HEK293 (cell line): ENCODE measurements around the gene PTRHD1.
A peak's percentile ranks its signal among the peaks of the same experiment; 100 is the strongest.

ENCODE experiments used
- CTCF ChIA-PET: fragments of 350-600 bp; formaldehyde crosslinking; extraction: SDS; loops from one replicate; lab custom pipeline; 2021; ENCODE audit warnings: antibody characterized with exemption; lab: Yijun Ruan, JAX
- POLR2A ChIA-PET: fragments of 300-600 bp; formaldehyde crosslinking; extraction: SDS; loops from one replicate; lab custom pipeline; 2020; ENCODE audit warnings: antibody characterized with exemption, inconsistent platforms; lab: Yijun Ruan, JAX
- H3K27ac ChIP-seq: fragments of 200-500 bp; sonication (Bioruptor generic); 2 replicates; pipeline ENCODE4 v1.5.1; 2014; ENCODE audit warnings: low read depth, low read length, control low read depth, inconsistent platforms; ENCODE audit errors: extremely low read depth
- H3K36me3 ChIP-seq, 2 experiments: fragments of 200-500 bp in 1 of 2; sonication (Bioruptor generic) in 1 of 2; 1 replicate in 1 of 2; 2 replicates in 1 of 2; pipeline ENCODE4 v1.5.1; 2014 to 2017; ENCODE audit warnings: inconsistent platforms in 2 of 2, low read length in 2 of 2; ENCODE audit not compliant: control insufficient read depth in 2 of 2, insufficient read depth in 1 of 2
- H3K4me1 ChIP-seq: fragments of 200-500 bp; sonication (Bioruptor generic); 2 replicates; pipeline ENCODE4 v1.5.1; 2014; ENCODE audit warnings: mild to moderate bottlenecking, low read length, inconsistent platforms; ENCODE audit not compliant: control insufficient read depth, insufficient read depth
- H3K4me3 ChIP-seq: 2 replicates; pipeline ENCODE4 v1.5.1; 2011; ENCODE audit warnings: low read depth, mild to moderate bottlenecking, control low read depth, low read length, moderate library complexity
- H3K9me3 ChIP-seq: fragments of 200-500 bp; sonication (Bioruptor generic); 2 replicates; pipeline ENCODE4 v1.5.1; 2014; ENCODE audit warnings: low read depth, low read length, inconsistent platforms; ENCODE audit not compliant: control insufficient read depth, insufficient read depth
- KLF8 ChIP-seq: fragments of 450-650 bp; formaldehyde crosslinking; IDR thresholded peaks from 2 replicates; pipeline ENCODE4 v1.5.1; 2016; ENCODE audit warnings: missing biosample characterization, missing genetic modification characterization
- PATZ1 ChIP-seq: fragments of 450-650 bp; formaldehyde crosslinking; IDR thresholded peaks from 2 replicates; pipeline ENCODE4 v1.5.1; 2016; ENCODE audit warnings: missing biosample characterization, missing genetic modification characterization
- PRDM10 ChIP-seq: fragments of 450-650 bp; formaldehyde crosslinking; IDR thresholded peaks from 2 replicates; pipeline ENCODE4 v1.5.1; 2016; ENCODE audit warnings: missing biosample characterization, missing genetic modification characterization
- PRDM4 ChIP-seq: fragments of 450-650 bp; formaldehyde crosslinking; IDR thresholded peaks from 2 replicates; pipeline ENCODE4 v1.5.1; 2017; ENCODE audit warnings: missing biosample characterization, missing genetic modification characterization
- REST ChIP-seq: fragments of 450-650 bp; formaldehyde crosslinking; IDR thresholded peaks from 2 replicates; pipeline ENCODE4 v1.5.1; 2016; ENCODE audit warnings: missing biosample characterization, missing genetic modification characterization
- SCRT2 ChIP-seq: fragments of 450-650 bp; formaldehyde crosslinking; IDR thresholded peaks from 2 replicates; pipeline ENCODE4 v1.5.1; 2016; ENCODE audit warnings: missing biosample characterization, missing genetic modification characterization
- SP2 ChIP-seq: fragments of 450-650 bp; formaldehyde crosslinking; IDR thresholded peaks from 2 replicates; pipeline ENCODE4 v1.5.1; 2016; ENCODE audit warnings: missing biosample characterization, missing genetic modification characterization
- SP3 ChIP-seq: fragments of 450-650 bp; formaldehyde crosslinking; IDR thresholded peaks from 2 replicates; pipeline ENCODE4 v1.5.1; 2016; ENCODE audit warnings: missing biosample characterization, missing genetic modification characterization
- YY1 ChIP-seq: fragments of 450-650 bp; formaldehyde crosslinking; IDR thresholded peaks from 2 replicates; pipeline ENCODE4 v1.5.1; 2018; ENCODE audit warnings: missing biosample characterization, missing genetic modification characterization
- ZBTB17 ChIP-seq: fragments of 450-650 bp; formaldehyde crosslinking; IDR thresholded peaks from 2 replicates; pipeline ENCODE4 v1.5.1; 2016; ENCODE audit warnings: missing biosample characterization, missing genetic modification characterization
- ZEB2 ChIP-seq: fragments of 450-650 bp; formaldehyde crosslinking; IDR thresholded peaks from 2 replicates; pipeline ENCODE4 v1.5.1; 2016; ENCODE audit warnings: missing biosample characterization, missing genetic modification characterization
- ZNF121 ChIP-seq: fragments of 450-650 bp; formaldehyde crosslinking; IDR thresholded peaks from 2 replicates; pipeline ENCODE4 v1.5.1; 2016; ENCODE audit warnings: missing biosample characterization, missing genetic modification characterization
- ZNF518A ChIP-seq: fragments of 450-650 bp; formaldehyde crosslinking; conservative IDR thresholded peaks from 2 replicates; pipeline ENCODE4 v1.5.1; 2016; ENCODE audit warnings: low read depth, missing biosample characterization, missing genetic modification characterization
- ZNF629 ChIP-seq: fragments of 450-650 bp; formaldehyde crosslinking; IDR thresholded peaks from 2 replicates; pipeline ENCODE4 v1.5.1; 2017; ENCODE audit warnings: missing biosample characterization, missing genetic modification characterization
- ZNF639 ChIP-seq: fragments of 450-650 bp; formaldehyde crosslinking; IDR thresholded peaks from 2 replicates; pipeline ENCODE4 v1.5.1; 2016; ENCODE audit warnings: missing biosample characterization, missing genetic modification characterization
- ZNF747 ChIP-seq: fragments of 450-650 bp; formaldehyde crosslinking; IDR thresholded peaks from 2 replicates; pipeline ENCODE4 v1.5.1; 2016; ENCODE audit warnings: missing biosample characterization, missing genetic modification characterization

Gene PTRHD1

GRCh38 chr2:24792874-24793760 is at the start of gene PTRHD1, which contains the start of gene CENPO:
TSS of gene PTRHD1 (minus strand) at chr2:24793391. CDS start at chr2:24793377, 14 bp downstream.
TSS of gene CENPO (plus strand) at chr2:24793425. CDS start at chr2:24793920, 495 bp downstream.
- H3K4me3 ChIP-seq, result peak within 1 kb of the TSS; percentile 99
- peaks cover 15 to 47% of the 10 kb centered on the region in 2 experiments for H3K36me3 ChIP-seq
- H3K4me1 ChIP-seq, result peaks cover 9% of the 10 kb centered on the region; the same call in 1 of the 2 replicates
- no peaks in the 10 kb centered on the region for H3K9me3 ChIP-seq
- H3K27ac ChIP-seq, result peak within 1 kb of the TSS; percentile 90
- POLR2A ChIA-PET, result interaction anchor here (0.5 to 1.5 kb wide), 11 partner anchors 13 to 717 kb away, joined by 3 to 7 read pairs (median 4); partner anchors contain the start of genes NCOA1 and SF3B6
- CTCF ChIA-PET, result interaction anchor here (0.6 to 2.7 kb wide), 11 partner anchors 14 to 371 kb away, joined by 3 to 15 read pairs (median 4); no protein-coding TSS in a partner anchor
- TF ChIP-seq SP2 (peak; percentile 65; the same call in 1 of the 2 replicates), KLF8 (tag by site-specific recombination) (peak; percentile 88), ZNF747 (tag by site-specific recombination) (no peak), ZNF121 (tag by site-specific recombination) (0 out of 2 replicates have a peak, but pooled peaks have one; percentile 51), YY1 (peak; percentile 94), PRDM4 (tag by site-specific recombination) (0 out of 2 replicates have a peak, but pooled peaks have one; percentile 35), PRDM10 (no peak), REST (tag by site-specific recombination) (peak; percentile 61), ZNF639 (tag by site-specific recombination) (0 out of 2 replicates have a peak, but pooled peaks have one; percentile 44), ZBTB17 (peak; percentile 73), PATZ1 (tag by site-specific recombination) (peak; percentile 74), ZEB2 (tag by site-specific recombination) (peak; percentile 65), SP3 (tag by site-specific recombination) (peak; percentile 94), ZNF629 (tag by site-specific recombination) (peak; percentile 16; the same call in 1 of the 2 replicates), ZNF518A (tag by site-specific recombination) (0 out of 2 replicates have a peak, but pooled peaks have one; percentile 15), SCRT2 (tag by site-specific recombination) (no peak; the same call in 1 of the 2 replicates)
